ENCODE results near the gene OR6C70.
"Not testable (repeated sequence)": the region's sequence is repeated elsewhere in the genome, so short reads cannot be mapped to it uniquely, and the experiment has no call there.

Gene OR6C70

GRCh38 chr12:55470088-55470829 lies at the start of gene OR6C70:
TSS of gene OR6C70 (minus strand) at chr12:55470138. CDS start at chr12:55470138, 0 bp downstream.
- Histone ChIP-seq H3K36me3 (no peaks in the 10 kb centered on the region), H3K9me3 (no peaks in the 10 kb centered on the region), H3K27ac (no peak within 1 kb of the TSS), H3K4me2 (no peak within 1 kb of the TSS), H3K4me1 (peaks cover 16% of the 10 kb centered on the region), H3K27me3 (no peaks in the 10 kb centered on the region), H3K4me3 (no peak within 1 kb of the TSS), H4K20me1 (no peaks in the 10 kb centered on the region), H3K9ac (no peak within 1 kb of the TSS)
- TF ChIP-seq Cebpa-rat (IDR thresholded peaks at IDR 0.05) = no peak

- no peak overlapping the region for H3K9ac ChIP-seq
- TF ChIP-seq Cebpa-rat (IDR thresholded peaks at IDR 0.05) = no peak
- no peaks in the 10 kb centered on the region for H3K27me3 ChIP-seq
- H3K4me1 ChIP-seq = no peaks in the 10 kb centered on the region
- H4K20me1 ChIP-seq = no peaks in the 10 kb centered on the region
- H3K9me3 ChIP-seq = peaks cover 21% of the 10 kb centered on the region
- H3K4me3 ChIP-seq = no peak overlapping the region
- no peak overlapping the region for H3K4me2 ChIP-seq
- H3K27ac ChIP-seq = no peak overlapping the region
- H3K36me3 ChIP-seq = no peaks in the 10 kb centered on the region
Observed at GRCh38 chr12:55516391-55516790, 46.5 kb upstream of the OR6C70 start.

- Histone ChIP-seq H4K20me1 (no peaks in the 10 kb centered on the region), H3K9me3 (peaks cover 21% of the 10 kb centered on the region), H3K9ac (no peak overlapping the region), H3K4me3 (no peak overlapping the region), H3K4me2 (no peak overlapping the region), H3K27ac (no peak overlapping the region), H3K36me3 (no peaks in the 10 kb centered on the region), H3K4me1 (no peaks in the 10 kb centered on the region), H3K27me3 (no peaks in the 10 kb centered on the region)
- TF ChIP-seq Cebpa-rat (IDR thresholded peaks at IDR 0.05) = no peak
Observed at GRCh38 chr12:55515696-55516095, 45.8 kb upstream of the OR6C70 start.

GRCh38 chr12:55501601-55502000 lies 31.7 kb upstream of the OR6C70 start:
- no peak overlapping the region for H3K27ac ChIP-seq
- TF ChIP-seq Cebpa-rat (IDR thresholded peaks at IDR 0.05) = no peak
- no peaks in the 10 kb centered on the region for H3K36me3 ChIP-seq

GRCh38 chr12:55499810-55500252 lies 29.9 kb upstream of the OR6C70 start:
- TF ChIP-seq Cebpa-rat (IDR thresholded peaks at IDR 0.05) = no peak
- Histone ChIP-seq H3K27me3 (no peaks in the 10 kb centered on the region), H3K9ac (no peak overlapping the region), H4K20me1 (no peaks in the 10 kb centered on the region), H3K4me1 (no peaks in the 10 kb centered on the region), H3K27ac (no peak overlapping the region), H3K36me3 (no peaks in the 10 kb centered on the region), H3K4me3 (no peak overlapping the region), H3K9me3 (no peaks in the 10 kb centered on the region), H3K4me2 (no peak overlapping the region)

More at GRCh38 chr12:55501601-55502000, 31.7 kb upstream of the OR6C70 start:
- H3K4me2 ChIP-seq = no peak overlapping the region
- H3K9ac ChIP-seq = no peak overlapping the region
- H3K27me3 ChIP-seq = no peaks in the 10 kb centered on the region
- H3K4me3 ChIP-seq = no peak overlapping the region
- H3K9me3 ChIP-seq = no peaks in the 10 kb centered on the region
- H4K20me1 ChIP-seq = no peaks in the 10 kb centered on the region
- H3K4me1 ChIP-seq = no peaks in the 10 kb centered on the region

- H3K4me3 ChIP-seq = no peak overlapping the region
- H3K9me3 ChIP-seq = no peaks in the 10 kb centered on the region
- no peak overlapping the region for H3K9ac ChIP-seq
- H3K36me3 ChIP-seq = no peaks in the 10 kb centered on the region
- no peak overlapping the region for H3K4me2 ChIP-seq
- no peak for TF ChIP-seq Cebpa-rat (IDR thresholded peaks at IDR 0.05)
- no peaks in the 10 kb centered on the region for H3K4me1 ChIP-seq
- no peak overlapping the region for H3K27ac ChIP-seq
- H4K20me1 ChIP-seq = no peaks in the 10 kb centered on the region
- no peaks in the 10 kb centered on the region for H3K27me3 ChIP-seq
Observed at GRCh38 chr12:55499231-55499630, 29.3 kb upstream of the OR6C70 start.

- H3K9ac ChIP-seq = no peak overlapping the region
- no peak overlapping the region for H3K4me2 ChIP-seq
- H3K4me3 ChIP-seq = no peak overlapping the region
- H4K20me1 ChIP-seq = no peaks in the 10 kb centered on the region
- H3K27ac ChIP-seq = no peak overlapping the region
- no peaks in the 10 kb centered on the region for H3K4me1 ChIP-seq
- no peak for TF ChIP-seq Cebpa-rat (IDR thresholded peaks at IDR 0.05)
- H3K27me3 ChIP-seq = no peaks in the 10 kb centered on the region
- H3K36me3 ChIP-seq = no peaks in the 10 kb centered on the region
- H3K9me3 ChIP-seq = no peaks in the 10 kb centered on the region
Observed at GRCh38 chr12:55495490-55495889, 25.6 kb upstream of the OR6C70 start.

- Histone ChIP-seq H3K4me3 (no peak within 1 kb of the TSS), H3K27ac (no peak within 1 kb of the TSS), H3K9ac (no peak within 1 kb of the TSS), H3K9me3 (no peaks in the 10 kb centered on the region), H4K20me1 (no peaks in the 10 kb centered on the region), H3K4me1 (no peaks in the 10 kb centered on the region), H3K4me2 (no peak within 1 kb of the TSS), H3K36me3 (no peaks in the 10 kb centered on the region), H3K27me3 (no peaks in the 10 kb centered on the region)
- no peak for TF ChIP-seq Cebpa-rat (IDR thresholded peaks at IDR 0.05)
Observed at GRCh38 chr12:55492078-55492477, 22.1 kb upstream of the OR6C70 start, which contains the start of gene OR6C68. TSS of gene OR6C68 (plus strand) at chr12:55492378. CDS start at chr12:55492378, 0 bp downstream.

- not testable (repeated sequence) for H3K4me2 ChIP-seq, H3K4me3 ChIP-seq, H4K20me1 ChIP-seq, H3K27me3 ChIP-seq, H3K27ac ChIP-seq, H3K9me3 ChIP-seq, H3K4me1 ChIP-seq, H3K9ac ChIP-seq, H3K36me3 ChIP-seq
Observed at GRCh38 chr12:55484284-55484683, 14.3 kb upstream of the OR6C70 start.

- not testable (repeated sequence) for H4K20me1 ChIP-seq, H3K27ac ChIP-seq, H3K9me3 ChIP-seq, H3K4me2 ChIP-seq, H3K4me3 ChIP-seq, H3K27me3 ChIP-seq, H3K4me1 ChIP-seq, H3K9ac ChIP-seq, H3K36me3 ChIP-seq
Observed at GRCh38 chr12:55479136-55479535, 9.2 kb upstream of the OR6C70 start.

- no peaks in the 10 kb centered on the region for H4K20me1 ChIP-seq
- H3K27ac ChIP-seq = no peak overlapping the region
- H3K4me1 ChIP-seq = peaks cover 12% of the 10 kb centered on the region
- TF ChIP-seq Cebpa-rat (IDR thresholded peaks at IDR 0.05) = no peak
- no peak overlapping the region for H3K4me3 ChIP-seq
- no peaks in the 10 kb centered on the region for H3K27me3 ChIP-seq
- no peaks in the 10 kb centered on the region for H3K9me3 ChIP-seq
- H3K9ac ChIP-seq = no peak overlapping the region
- H3K36me3 ChIP-seq = no peaks in the 10 kb centered on the region
- no peak overlapping the region for H3K4me2 ChIP-seq
Observed at GRCh38 chr12:55472264-55472663, 2.3 kb upstream of the OR6C70 start.

Measured in BLaER1 (cell line).